Measurements from ENCODE around the gene CDH12.
"Not testable (repeated sequence)": the region's sequence is repeated elsewhere in the genome, so short reads cannot be mapped to it uniquely, and the experiment has no call there.

DNA sequence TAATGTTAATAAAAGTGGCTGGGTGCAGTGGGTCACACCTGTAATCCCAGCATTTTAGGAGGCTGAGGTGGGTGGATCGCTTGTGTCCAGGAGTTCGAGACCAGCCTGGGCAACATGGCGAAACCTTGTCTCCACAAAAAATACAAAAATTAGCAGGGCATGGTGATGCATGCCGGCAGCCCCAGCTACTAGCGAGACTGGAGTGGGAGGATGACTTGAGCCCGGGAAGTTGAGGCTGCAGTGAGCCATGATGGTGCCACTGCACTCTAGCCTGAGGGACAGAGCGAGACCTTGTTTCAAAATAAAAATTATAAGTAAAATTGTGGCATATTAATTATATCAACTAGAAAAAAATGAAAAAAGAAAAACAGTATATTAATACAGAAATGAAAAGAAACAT is 336.6 kb downstream of the CDH12 start:
- TF ChIP-seq, protein P1, sequence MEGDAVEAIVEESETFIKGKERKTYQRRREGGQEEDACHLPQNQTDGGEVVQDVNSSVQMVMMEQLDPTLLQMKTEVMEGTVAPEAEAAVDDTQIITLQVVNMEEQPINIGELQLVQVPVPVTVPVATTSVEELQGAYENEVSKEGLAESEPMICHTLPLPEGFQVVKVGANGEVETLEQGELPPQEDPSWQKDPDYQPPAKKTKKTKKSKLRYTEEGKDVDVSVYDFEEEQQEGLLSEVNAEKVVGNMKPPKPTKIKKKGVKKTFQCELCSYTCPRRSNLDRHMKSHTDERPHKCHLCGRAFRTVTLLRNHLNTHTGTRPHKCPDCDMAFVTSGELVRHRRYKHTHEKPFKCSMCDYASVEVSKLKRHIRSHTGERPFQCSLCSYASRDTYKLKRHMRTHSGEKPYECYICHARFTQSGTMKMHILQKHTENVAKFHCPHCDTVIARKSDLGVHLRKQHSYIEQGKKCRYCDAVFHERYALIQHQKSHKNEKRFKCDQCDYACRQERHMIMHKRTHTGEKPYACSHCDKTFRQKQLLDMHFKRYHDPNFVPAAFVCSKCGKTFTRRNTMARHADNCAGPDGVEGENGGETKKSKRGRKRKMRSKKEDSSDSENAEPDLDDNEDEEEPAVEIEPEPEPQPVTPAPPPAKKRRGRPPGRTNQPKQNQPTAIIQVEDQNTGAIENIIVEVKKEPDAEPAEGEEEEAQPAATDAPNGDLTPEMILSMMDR (IDR thresholded peaks at IDR 0.05), result not testable (repeated sequence)
- not testable (repeated sequence) for TF ChIP-seq POLR2A (IDR thresholded peaks at IDR 0.05)

All from thyroid gland (tissue), 4 donors.